ENCODE results near the gene NECAP2.

GRCh38 chr1:16434007-16434406, 6.5 kb upstream of the NECAP2 start:
- TF ChIP-seq CTCF (IDR thresholded peaks at IDR 0.05; ENCODE audit: extremely low read depth in 1 of 2, insufficient read depth in 1 of 2, low read depth in 1 of 2, low read length in 2 of 2), result no peak
- no peak for TF ChIP-seq POLR2A (IDR thresholded peaks at IDR 0.05; ENCODE audit: low read depth, low read length)
- TF ChIP-seq MAX (IDR thresholded peaks at IDR 0.05; ENCODE audit: insufficient read depth, insufficient read length), result no peak
